CD1c-positive myeloid dendritic cell (primary cell): ENCODE data around the gene CLTC.

ENCODE experiments used
- DNase-seq: peaks from one replicate; pipeline ENCODE4 v3.0.0-alpha.2; 2016; ENCODE audit errors: extremely low spot score

The CLTC gene

DNA sequence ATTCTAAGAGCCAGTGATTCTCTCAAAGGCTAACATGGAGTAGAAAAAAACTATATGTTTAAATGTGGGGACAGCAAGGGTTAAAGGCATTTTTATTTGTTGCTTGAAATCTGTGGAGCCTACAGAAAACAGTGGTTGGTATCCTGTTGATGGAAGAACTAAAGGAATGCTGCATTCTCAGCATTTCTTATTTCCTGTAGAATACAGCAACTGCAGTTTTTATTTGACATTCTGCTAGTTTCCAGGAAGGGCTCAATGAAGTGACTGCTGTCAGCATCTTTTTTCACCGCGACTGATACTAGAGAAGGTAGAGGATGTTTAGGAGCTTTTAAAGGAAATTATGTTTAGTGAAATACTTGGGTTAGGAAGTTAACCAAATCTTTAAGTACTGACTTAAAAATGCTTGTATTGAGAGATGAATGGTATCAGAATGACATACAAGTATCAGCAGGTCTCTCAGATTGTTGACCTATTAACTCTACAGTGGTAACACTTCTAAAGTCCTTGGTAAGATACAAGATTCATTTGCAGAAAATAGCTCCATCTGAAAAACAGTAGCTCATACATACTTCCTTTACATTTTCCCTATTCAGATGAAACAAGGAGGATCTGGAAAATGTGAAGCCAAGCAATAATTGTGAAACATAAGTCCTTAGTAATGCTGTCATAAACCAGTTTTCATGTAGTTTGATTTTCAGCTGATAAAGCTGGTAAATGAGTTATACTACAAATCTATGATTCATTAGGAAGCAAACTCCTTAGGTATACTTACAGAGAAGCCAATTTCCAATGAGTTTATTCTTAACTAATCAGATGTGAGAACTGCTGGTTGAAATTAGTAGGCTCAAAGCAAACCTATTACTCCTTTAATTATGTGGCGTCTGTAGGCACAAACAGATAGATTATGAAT, 15.2 kb downstream of the CLTC start:
- no peak for DNase-seq

DNA sequence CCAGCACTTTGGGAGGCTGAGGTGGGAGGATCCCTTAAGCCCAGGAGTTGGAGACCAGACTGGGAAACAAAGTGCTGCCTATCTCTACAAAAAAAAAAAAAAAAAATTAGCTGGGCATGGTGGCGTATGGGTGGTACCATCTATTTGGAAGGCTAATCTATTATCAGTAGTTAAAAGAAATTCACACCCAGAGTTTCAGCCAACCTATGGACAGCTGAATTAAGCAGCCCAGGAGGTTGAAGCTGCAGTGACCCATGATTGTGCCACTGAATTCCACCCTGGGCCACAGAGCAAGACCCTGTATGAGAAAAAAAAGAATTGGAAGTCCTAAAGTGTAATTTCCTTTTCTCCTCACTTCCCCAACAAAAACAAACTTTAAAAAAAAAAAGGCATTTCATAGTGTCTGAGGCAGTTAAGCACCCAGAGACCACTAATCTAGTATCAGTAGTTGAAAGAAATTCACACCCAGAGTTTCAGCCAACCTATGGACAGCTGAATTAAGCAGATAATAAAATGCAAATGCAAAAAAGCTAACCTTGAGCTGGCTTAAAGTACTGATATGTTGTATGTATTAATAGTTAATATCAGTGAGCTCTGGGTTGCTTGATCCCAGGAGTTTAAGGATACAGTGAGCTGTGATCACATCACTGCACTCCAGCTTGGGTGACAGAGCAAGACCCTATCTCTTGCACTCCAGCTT, 18.1 kb downstream of the CLTC start:
- no peak for DNase-seq

DNA sequence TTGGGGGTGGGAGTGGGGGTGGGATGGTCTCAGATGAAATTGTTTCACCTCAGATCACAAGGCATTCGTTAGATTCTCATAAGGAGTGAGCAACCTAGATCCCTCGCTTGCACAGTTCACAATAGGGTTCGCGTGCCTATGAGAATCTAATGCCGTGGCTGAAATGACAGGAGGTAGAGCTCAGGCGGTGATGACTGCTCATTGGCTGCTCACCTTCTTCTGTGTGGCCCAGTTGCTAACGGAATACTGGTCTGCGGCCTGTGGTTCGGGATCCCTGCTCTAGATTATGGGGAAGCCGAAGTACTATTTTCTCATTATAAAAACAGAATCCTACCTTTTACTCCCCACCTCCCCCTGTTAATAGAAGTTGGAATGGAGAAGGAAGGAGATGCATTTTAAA, 18.9 kb downstream of the CLTC start:
- DNase-seq = no peak

DNA sequence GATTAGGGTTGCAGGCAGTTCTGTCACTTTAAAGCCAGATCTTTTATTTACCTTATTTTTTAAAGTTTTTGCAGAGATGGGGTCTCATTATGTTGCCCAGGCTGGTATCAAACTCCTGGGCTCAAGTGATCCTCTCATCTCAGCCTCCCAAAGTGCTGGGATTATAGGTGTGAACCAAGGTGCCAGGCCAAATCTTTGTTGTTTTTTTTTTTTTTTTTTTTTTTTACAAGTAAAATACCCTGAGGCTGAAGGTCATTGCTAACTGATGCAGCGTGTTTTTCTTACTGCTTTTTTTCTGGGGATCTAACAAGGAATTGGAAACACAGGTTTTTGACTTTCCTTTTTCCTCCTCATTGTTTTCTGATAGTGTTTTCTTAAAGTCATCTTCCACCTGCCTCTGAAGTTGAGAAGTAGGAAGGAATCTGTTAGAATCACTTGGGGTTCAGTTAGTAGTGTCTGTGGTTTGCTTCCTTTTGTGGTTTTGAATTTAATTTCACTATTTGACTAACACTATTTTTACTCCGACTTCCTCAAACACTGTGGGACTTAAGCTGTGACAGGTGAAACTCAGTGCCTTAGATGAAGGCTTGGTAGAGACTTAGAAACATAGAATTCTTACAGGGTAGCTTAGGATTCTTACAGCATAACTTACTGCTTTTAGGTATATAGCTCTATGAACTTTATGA, 22.2 kb downstream of the CLTC start:
- peak; percentile 62 for DNase-seq

DNA sequence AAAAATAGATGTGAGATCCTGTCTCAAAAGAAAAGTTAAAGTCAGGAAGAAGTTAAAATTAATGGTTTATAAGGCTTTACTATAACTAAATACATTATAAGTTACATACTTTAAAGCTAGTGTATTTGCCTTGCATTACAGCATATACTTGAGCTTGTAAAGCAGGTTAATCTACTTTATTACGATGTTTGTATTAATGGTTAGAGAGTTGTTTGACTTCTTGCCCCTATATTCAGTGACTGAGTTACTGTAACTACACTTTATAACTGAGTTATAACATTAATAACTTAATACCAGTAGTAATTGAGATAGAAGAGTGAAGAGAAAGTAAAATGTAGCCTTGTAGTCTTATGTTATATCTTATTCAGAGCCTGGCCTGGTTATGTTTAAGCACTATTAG, 22.9 kb downstream of the CLTC start:
- DNase-seq = no peak

DNA sequence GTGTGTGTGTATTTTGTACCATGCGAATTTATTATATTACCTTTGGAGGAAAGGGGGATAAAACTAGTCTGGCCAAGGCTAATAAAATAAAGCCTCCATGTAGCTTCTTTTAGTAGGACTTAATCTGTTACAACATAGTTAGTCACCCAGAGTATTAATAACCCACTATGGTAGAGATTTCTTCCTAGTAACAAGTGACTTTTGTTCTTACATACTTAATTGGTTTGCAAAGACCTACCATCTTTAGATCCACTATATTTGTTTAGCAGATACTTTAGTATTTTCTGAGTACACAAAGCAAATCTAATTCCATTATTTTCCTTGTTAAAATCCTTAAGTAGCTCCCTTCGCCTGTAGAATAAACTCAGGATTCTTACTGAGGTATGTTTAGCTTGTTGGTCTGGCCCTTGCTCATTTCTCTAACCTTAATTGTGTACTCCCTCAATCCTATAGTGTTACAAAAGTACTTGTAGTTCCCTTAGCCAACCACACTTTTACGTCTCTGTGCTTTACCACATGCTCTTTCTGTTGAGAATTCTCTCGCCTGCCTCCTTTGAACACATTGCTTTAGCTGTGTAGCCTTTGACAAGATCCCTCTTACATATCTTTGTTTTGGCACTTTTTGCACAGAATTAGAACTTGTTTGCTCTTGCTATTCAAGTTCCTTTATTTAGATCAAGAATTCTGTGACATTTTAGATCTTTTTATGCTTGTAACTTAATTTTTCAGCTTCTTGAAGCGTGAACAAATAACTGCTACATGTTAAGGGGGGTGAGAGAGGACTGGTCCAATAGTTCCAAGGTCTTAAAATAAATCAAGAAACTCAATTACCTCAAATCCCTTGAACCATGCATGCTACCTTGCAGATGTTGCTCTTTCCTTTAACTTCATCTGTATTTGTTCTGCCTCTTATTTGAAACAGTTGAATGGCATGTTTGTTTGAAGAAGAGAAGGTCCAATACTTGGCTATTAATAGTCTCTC, 23.8 kb downstream of the CLTC start:
- no peak for DNase-seq

DNA sequence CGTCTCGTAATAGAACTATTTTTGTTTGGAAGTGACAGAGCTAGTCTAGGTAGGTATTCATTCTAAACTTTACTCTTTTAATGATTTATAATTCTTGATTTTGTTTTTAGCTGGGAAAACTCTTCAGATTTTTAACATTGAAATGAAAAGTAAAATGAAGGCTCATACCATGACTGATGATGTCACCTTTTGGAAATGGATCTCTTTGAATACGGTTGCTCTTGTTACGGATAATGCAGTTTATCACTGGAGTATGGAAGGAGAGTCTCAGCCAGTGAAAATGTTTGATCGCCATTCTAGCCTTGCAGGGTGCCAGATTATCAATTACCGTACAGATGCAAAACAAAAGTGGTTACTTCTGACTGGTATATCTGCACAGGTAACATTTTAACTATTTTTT, 27.6 kb downstream of the CLTC start:
- DNase-seq = no peak

DNA sequence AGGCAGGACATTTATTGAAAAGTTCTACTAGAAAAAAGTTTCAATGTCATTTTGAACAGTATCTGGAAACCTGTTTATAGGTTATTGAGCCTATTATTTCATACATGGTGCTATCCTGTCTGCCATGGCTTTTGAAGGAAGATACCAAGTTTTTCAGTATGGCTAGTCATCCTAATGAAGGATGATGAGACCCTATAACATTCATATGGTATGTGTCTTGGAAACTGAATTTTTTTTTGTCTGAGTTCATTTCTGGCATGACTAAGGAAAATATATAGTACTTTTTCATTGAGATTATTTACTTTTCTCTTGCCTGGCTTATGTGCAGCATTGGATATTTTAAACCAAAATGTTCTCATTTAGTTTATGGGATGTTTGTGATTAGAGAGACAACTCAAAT, 30.2 kb downstream of the CLTC start:
- no peak for DNase-seq

DNA sequence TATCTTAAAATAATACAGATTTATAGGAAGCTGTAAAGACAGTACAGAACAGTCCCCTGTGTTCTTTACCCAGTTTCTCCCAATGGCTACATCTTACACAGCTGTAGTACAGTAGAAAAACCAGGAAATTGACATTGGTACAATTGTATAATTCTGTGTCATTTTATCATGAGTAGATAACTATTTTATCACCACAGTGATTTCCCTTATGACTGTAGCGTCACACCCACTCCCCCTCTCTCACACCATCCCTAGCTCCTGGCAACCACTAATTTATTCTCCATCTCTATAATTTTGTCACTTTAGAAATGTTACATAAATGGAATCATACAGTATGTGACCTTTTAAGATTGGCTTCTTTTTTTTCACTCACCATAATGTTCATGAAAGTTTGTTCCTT, 30.9 kb downstream of the CLTC start:
- DNase-seq = no peak

DNA sequence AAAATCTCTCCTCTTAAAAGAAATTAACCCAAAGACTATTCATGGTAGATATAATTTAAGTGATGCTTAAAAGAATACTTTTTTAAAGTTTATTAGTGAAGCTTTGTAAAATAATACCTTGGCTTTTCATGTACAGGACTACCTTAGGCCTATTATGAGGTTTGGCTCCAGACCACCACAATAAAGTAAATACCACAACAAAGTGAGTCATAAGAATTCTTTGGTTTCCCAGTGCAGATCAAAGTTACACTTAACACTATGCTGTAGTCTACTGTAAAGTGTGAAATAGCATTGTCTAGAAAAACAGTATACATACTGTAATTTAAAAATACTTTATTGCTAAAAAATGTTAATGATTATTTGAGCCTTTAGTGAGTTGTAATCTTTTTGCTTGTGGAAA, 31.7 kb downstream of the CLTC start:
- no peak for DNase-seq

DNA sequence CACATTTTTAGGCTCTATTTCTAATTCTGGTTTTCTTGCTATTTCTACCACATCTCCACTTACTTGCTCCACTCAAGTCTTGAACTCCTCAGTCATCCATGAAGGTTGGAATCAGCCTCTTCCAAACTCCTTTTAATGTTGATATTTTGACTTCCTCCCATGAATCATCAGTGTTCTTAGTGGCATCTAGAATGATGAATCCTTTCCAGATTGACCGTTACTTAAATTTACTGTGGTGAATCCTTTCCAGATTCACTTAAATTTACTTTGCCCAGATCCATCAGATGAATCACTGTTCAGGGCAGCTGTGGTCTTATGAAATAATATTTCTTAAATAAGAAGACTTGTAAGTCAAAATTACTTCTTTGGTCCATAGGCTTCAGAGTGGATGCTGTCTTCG, 32.4 kb downstream of the CLTC start:
- DNase-seq = no peak

DNA sequence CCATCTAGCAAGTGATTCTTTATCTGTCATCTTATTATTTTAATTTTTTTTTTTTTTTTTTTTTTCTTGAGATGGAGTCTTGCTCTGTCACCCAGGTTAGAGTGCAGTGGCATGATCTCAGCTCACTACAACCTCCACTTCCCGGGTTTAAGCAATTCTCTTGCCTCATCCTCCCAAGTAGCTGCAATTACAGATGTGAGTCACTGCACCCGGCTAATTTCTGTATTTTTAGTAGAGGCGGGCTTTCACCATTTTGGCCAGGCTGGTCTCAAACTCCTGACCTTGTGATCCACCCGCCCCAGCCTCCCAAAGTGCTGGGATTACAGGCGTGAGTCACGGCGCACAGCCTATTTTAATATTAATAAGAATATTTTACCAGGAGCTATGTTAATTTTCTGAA, 36.9 kb downstream of the CLTC start:
- peak; percentile 79 for DNase-seq

DNA sequence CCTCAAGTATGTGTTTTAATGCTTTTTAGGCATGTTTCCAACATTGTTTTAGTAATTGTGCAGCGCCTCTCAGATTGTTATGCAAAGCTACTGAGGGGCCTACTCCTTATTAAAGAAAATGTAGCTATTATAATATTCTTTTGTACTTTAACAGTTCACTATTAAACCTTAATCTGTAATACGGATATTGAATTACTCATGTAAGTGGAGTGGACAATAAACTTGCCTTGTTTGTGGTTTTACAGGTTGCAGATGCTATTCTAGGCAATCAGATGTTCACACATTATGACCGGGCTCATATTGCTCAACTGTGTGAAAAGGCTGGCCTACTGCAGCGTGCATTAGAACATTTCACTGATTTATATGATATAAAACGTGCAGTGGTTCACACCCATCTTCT, 46.5 kb downstream of the CLTC start:
- no peak for DNase-seq

DNA sequence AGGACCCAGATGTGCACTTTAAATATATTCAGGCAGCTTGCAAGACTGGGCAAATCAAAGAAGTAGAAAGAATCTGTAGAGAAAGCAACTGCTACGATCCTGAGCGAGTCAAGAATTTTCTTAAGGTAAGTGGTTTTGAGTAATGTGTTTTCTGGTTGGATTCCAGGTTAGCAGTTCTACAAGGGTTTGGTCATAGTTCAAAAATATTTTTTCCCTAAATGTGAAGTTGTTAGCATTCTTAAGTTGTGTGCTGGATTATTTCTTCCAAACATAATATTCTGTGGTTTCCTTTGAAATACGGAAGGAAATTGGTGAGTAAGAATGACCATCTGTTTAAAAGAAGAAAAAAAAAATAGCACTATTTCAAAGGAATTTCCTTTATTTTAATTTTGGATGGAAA, 49.1 kb downstream of the CLTC start:
- peak; percentile 55 for DNase-seq

DNA sequence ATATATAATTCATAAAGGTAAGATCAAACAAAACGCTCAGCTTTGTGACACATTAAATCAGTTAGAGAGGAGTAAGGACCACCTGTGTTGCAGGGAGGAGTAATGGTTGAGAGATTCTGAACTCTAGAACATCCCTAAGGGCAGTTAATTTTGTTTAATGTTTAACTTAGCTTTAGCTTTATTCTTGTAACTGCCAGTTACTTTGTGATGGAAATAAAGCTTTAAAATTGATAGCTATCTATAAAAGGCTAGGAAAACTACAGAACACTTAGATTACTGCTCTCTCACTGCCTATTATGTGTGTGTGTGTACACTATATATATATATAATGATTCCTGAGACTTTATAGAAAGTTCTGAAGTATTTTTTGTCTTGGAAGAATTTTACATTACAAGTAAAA, 49.7 kb downstream of the CLTC start:
- no peak for DNase-seq

DNA sequence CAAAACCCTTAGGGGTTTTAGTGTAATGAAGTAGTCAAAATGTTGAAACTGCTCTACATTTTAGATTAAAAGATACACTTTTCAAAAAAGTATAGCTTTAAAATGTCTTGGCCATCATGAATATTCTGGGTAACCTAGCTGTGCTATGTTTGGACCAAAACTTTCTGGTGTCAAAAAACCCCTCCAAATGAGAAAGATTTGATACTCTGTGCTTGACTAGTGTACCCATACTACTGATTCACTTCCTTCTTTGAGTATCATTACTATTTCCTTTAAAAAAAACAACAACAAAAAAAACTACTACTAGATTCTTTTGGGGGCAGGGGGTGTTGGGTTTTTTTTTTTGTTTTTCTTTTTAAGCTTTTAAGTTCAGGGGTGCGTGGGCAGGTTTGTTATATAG, 50.2 kb downstream of the CLTC start:
- DNase-seq = no peak

DNA sequence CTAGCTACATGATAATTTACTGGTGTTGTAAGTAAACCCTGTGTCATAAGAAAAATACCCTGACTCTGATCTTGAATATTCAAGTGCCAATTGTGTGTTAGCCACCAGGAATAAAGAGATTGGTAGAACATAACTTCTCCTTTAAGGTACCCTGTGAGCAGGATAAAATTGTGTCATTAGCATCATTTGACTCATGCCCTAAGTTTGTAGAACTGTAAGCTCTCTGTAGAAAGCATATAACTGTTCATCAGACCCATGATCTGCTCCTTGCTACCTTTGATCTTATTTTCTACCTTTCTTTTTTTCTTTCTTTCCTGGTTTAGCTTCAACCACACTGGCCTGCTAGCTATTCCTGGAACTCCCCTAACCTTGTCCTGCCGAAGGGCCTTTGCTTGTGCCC, 51.7 kb downstream of the CLTC start:
- DNase-seq = no peak

DNA sequence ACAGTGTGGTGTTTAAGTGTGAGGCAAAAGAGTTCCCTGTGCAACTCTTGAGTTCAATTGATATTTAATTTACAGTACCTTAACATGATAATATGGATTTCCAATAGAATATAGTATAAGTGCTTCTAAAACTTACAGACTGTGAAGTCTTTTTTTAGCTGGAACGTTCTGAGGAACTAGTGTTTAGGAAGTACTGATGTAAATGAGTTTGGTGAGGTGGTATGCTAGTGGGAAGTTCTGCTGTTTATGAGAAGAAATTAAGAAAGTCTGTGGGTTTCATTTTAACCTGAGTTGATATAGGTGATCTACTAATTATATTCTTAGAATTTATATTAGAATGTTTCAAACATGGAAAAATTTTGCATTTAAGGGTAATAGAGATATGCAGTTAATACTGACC, 55.5 kb downstream of the CLTC start:
- DNase-seq = no peak

DNA sequence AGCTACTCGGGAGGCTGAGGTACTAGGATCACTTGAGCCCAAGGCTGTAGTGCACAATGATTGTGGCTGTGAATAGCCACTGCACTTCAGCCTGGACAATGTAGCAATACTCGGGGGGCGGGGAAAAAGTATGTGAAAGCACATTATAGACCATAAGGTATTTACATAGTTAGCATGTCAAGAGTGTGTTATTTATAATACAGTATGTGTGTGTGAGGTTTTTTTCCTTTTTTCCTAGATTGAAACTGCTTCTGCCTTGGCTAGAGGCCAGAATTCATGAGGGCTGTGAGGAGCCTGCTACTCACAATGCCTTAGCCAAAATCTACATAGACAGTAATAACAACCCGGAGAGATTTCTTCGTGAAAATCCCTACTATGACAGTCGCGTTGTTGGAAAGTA, 57.0 kb downstream of the CLTC start:
- DNase-seq = no peak

DNA sequence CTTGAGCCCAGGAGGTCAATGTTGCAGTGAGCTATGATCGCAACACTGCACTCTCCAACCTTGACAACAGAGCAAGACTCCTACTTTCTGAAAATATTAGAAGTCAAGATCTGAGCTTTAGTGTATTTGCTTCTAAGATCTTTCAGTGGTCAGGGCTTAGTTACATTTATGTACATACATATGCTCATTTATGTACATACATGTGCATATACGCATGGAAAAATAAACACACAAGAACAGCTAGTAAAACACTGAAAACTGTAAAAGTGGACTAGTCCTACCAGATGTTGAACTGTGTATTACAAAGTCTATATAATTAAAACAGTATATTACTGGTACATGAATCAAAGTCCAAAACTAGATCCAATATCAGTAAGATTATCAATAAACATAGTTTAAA, 59.2 kb downstream of the CLTC start:
- no peak for DNase-seq

DNA sequence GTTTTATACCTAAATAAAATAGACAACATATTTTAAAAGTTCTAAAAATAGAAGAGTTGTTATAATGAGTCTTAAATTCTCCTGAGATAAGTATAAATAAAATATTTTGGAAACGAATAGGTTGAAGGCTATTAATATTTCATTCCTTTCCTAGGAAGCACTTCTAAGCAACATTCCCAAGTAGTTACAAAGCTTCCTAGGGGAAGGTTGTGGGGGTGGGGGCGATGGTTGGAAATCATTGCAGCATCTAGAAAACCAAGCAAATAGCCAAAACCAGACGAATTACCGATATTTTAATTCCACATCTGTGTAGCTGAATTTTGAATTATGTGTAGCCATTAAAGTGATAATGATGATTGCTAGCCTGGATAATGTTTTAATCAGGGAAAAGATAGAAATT, 60.6 kb downstream of the CLTC start:
- DNase-seq = no peak

DNA sequence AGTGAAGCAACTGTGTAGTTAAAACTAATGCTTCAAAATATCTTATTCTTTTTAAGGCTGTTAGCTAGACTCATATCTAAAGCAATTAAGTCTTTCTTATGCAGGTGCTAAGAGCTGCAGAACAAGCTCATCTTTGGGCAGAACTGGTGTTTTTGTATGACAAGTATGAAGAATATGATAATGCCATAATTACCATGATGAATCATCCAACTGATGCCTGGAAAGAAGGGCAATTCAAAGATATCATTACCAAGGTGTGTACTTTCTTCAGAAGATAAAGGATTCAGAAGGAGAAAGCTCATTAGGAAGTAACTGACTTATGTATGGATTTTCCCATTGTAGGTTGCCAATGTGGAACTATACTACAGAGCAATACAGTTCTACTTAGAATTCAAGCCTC, 63.6 kb downstream of the CLTC start:
- no peak for DNase-seq
